K562 (cell line): Measurements from ENCODE around the gene DHDDS. TPM values are rescaled to one million over a fixed set of nuclear protein-coding genes. Genes with fewer than 3 reads are reported as not detected.

ENCODE experiments used
- CREM ChIP-seq: IDR thresholded peaks from 2 replicates; pipeline ENCODE4 v1.6.1; 2014; ENCODE audit warnings: antibody characterized with exemption, low read depth
- MTA2 ChIP-seq: fragments of 450-650 bp; IDR thresholded peaks from 2 replicates; pipeline ENCODE4 v1.6.1; 2016; ENCODE audit warnings: low read depth
- TGIF2 ChIP-seq: sonication (generic); formaldehyde crosslinking; IDR thresholded peaks from 2 replicates; pipeline ENCODE4 v1.8.1; 2022; ENCODE audit warnings: mild to moderate bottlenecking, missing genetic modification reagents, moderate library complexity
- ZEB2 ChIP-seq: fragments of 450-650 bp; IDR thresholded peaks from 2 replicates; pipeline ENCODE4 v1.6.1; 2016
- polyA plus RNA-seq, 8 experiments: library from polyadenylated mRNA; depleted of rRNA in 4 of 8; stranded (reverse) in 5 of 8; unstranded in 3 of 8; fragments of >200 nt; fragmentation: Nextera tagmentation in 2 of 8; fragmentation: Illumina TruSeq in 1 of 8; extraction: Ambion mirVana in 2 of 8; extraction: Trizol in 1 of 8; gene quantifications; 2 replicates each; pipeline versions ENCODE4 v1.2.1 to v1.2.3, GENCODE V29; 2011 to 2014; ENCODE audit warnings: inconsistent platforms in 1 of 8, missing spikeins in 1 of 8
- total RNA-seq, 7 experiments: library from RNA; depleted of rRNA in 6 of 7; stranded (reverse); fragments of >200 nt in 6 of 7; fragmentation: Illumina TruSeq in 2 of 7; extraction: Trizol in 2 of 7; gene quantifications; 2 replicates each; pipeline versions ENCODE4 v1.2.1 to v1.2.3, GENCODE V29; 2011 to 2021; ENCODE audit warnings: low replicate concordance in 1 of 7
- TF ChIP-seq, protein P1 (sequence below): fragments of 450-650 bp; IDR thresholded peaks from 2 replicates; pipeline ENCODE4 v1.6.1; 2016; ENCODE audit warnings: mild to moderate bottlenecking, moderate library complexity
- TF ChIP-seq, protein P2 (sequence below), 2 experiments: IDR thresholded peaks; 2 replicates each; pipeline ENCODE4 v1.6.1; 2012; ENCODE audit warnings: improper control_type of control experiment in 2 of 2, low read depth in 2 of 2, low read length in 2 of 2, borderline replicate concordance in 1 of 2
- TF ChIP-seq, protein P3 (sequence below): sonication (generic); formaldehyde crosslinking; IDR thresholded peaks from 2 replicates; pipeline ENCODE4 v1.8.0; 2022; ENCODE audit warnings: missing genetic modification reagents, mild to moderate bottlenecking, borderline replicate concordance
- TF ChIP-seq, protein P4 (sequence below): fragments of 450-650 bp; IDR thresholded peaks from 2 replicates; pipeline ENCODE4 v1.6.1; 2016; ENCODE audit warnings: missing biosample characterization, missing genetic modification characterization
- TF ChIP-seq, protein P5 (sequence below): fragments of 250-450 bp; sonication (Bioruptor Pico); IDR thresholded peaks from 2 replicates; pipeline ENCODE4 v1.9.0; 2021; ENCODE audit warnings: mild to moderate bottlenecking, inconsistent platforms

DHDDS gene
- total and polyA plus RNA-seq, 9 of the 15 experiments (the other 6 are each of a cell fraction or from before 2014, with no cell fraction given): 33.3 to 55.0 (median 44.3) TPM

DNA sequence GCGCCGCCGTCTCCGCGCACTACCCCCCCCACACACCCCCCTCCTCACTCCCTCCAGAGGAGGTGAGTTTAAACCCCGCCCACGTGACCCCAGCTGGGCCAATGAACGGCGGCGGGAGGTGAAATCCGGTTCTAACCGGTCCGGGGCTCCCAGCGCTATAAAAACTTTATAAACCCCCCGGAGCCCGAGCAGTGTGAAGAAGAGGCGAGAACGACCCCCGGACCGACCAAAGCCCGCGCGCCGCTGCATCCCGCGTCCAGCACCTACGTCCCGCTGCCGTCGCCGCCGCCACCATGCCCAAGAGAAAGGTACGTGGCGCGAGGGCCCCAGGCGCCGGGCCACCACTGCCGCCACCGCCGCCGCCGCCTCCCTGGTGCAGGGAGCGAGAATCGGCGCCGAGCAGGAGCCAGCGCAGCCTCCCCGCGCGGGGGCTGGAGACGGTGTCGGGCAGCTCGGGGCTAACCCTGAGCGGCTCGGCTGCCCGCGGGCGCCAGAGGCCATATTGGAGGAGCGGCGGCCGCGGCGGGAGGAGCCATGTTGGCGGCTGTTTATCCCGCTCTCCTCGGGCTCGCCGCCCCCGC, 40.3 kb downstream of the DHDDS start, which contains the start of gene HMGN2 (continued):
- TF ChIP-seq, protein P1, sequence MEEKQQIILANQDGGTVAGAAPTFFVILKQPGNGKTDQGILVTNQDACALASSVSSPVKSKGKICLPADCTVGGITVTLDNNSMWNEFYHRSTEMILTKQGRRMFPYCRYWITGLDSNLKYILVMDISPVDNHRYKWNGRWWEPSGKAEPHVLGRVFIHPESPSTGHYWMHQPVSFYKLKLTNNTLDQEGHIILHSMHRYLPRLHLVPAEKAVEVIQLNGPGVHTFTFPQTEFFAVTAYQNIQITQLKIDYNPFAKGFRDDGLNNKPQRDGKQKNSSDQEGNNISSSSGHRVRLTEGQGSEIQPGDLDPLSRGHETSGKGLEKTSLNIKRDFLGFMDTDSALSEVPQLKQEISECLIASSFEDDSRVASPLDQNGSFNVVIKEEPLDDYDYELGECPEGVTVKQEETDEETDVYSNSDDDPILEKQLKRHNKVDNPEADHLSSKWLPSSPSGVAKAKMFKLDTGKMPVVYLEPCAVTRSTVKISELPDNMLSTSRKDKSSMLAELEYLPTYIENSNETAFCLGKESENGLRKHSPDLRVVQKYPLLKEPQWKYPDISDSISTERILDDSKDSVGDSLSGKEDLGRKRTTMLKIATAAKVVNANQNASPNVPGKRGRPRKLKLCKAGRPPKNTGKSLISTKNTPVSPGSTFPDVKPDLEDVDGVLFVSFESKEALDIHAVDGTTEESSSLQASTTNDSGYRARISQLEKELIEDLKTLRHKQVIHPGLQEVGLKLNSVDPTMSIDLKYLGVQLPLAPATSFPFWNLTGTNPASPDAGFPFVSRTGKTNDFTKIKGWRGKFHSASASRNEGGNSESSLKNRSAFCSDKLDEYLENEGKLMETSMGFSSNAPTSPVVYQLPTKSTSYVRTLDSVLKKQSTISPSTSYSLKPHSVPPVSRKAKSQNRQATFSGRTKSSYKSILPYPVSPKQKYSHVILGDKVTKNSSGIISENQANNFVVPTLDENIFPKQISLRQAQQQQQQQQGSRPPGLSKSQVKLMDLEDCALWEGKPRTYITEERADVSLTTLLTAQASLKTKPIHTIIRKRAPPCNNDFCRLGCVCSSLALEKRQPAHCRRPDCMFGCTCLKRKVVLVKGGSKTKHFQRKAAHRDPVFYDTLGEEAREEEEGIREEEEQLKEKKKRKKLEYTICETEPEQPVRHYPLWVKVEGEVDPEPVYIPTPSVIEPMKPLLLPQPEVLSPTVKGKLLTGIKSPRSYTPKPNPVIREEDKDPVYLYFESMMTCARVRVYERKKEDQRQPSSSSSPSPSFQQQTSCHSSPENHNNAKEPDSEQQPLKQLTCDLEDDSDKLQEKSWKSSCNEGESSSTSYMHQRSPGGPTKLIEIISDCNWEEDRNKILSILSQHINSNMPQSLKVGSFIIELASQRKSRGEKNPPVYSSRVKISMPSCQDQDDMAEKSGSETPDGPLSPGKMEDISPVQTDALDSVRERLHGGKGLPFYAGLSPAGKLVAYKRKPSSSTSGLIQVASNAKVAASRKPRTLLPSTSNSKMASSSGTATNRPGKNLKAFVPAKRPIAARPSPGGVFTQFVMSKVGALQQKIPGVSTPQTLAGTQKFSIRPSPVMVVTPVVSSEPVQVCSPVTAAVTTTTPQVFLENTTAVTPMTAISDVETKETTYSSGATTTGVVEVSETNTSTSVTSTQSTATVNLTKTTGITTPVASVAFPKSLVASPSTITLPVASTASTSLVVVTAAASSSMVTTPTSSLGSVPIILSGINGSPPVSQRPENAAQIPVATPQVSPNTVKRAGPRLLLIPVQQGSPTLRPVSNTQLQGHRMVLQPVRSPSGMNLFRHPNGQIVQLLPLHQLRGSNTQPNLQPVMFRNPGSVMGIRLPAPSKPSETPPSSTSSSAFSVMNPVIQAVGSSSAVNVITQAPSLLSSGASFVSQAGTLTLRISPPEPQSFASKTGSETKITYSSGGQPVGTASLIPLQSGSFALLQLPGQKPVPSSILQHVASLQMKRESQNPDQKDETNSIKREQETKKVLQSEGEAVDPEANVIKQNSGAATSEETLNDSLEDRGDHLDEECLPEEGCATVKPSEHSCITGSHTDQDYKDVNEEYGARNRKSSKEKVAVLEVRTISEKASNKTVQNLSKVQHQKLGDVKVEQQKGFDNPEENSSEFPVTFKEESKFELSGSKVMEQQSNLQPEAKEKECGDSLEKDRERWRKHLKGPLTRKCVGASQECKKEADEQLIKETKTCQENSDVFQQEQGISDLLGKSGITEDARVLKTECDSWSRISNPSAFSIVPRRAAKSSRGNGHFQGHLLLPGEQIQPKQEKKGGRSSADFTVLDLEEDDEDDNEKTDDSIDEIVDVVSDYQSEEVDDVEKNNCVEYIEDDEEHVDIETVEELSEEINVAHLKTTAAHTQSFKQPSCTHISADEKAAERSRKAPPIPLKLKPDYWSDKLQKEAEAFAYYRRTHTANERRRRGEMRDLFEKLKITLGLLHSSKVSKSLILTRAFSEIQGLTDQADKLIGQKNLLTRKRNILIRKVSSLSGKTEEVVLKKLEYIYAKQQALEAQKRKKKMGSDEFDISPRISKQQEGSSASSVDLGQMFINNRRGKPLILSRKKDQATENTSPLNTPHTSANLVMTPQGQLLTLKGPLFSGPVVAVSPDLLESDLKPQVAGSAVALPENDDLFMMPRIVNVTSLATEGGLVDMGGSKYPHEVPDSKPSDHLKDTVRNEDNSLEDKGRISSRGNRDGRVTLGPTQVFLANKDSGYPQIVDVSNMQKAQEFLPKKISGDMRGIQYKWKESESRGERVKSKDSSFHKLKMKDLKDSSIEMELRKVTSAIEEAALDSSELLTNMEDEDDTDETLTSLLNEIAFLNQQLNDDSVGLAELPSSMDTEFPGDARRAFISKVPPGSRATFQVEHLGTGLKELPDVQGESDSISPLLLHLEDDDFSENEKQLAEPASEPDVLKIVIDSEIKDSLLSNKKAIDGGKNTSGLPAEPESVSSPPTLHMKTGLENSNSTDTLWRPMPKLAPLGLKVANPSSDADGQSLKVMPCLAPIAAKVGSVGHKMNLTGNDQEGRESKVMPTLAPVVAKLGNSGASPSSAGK: no peak
- TF ChIP-seq, protein P2, sequence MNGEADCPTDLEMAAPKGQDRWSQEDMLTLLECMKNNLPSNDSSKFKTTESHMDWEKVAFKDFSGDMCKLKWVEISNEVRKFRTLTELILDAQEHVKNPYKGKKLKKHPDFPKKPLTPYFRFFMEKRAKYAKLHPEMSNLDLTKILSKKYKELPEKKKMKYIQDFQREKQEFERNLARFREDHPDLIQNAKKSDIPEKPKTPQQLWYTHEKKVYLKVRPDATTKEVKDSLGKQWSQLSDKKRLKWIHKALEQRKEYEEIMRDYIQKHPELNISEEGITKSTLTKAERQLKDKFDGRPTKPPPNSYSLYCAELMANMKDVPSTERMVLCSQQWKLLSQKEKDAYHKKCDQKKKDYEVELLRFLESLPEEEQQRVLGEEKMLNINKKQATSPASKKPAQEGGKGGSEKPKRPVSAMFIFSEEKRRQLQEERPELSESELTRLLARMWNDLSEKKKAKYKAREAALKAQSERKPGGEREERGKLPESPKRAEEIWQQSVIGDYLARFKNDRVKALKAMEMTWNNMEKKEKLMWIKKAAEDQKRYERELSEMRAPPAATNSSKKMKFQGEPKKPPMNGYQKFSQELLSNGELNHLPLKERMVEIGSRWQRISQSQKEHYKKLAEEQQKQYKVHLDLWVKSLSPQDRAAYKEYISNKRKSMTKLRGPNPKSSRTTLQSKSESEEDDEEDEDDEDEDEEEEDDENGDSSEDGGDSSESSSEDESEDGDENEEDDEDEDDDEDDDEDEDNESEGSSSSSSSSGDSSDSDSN (IDR thresholded peaks at IDR 0.05; ENCODE audit: borderline replicate concordance in 1 of 2, low read depth in 2 of 2, low read length in 2 of 2): no peak
- TF ChIP-seq, protein P3, sequence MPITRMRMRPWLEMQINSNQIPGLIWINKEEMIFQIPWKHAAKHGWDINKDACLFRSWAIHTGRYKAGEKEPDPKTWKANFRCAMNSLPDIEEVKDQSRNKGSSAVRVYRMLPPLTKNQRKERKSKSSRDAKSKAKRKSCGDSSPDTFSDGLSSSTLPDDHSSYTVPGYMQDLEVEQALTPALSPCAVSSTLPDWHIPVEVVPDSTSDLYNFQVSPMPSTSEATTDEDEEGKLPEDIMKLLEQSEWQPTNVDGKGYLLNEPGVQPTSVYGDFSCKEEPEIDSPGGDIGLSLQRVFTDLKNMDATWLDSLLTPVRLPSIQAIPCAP: no peak
- TF ChIP-seq, protein P4, sequence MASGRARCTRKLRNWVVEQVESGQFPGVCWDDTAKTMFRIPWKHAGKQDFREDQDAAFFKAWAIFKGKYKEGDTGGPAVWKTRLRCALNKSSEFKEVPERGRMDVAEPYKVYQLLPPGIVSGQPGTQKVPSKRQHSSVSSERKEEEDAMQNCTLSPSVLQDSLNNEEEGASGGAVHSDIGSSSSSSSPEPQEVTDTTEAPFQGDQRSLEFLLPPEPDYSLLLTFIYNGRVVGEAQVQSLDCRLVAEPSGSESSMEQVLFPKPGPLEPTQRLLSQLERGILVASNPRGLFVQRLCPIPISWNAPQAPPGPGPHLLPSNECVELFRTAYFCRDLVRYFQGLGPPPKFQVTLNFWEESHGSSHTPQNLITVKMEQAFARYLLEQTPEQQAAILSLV (tag): no peak
- TF ChIP-seq, protein P5, sequence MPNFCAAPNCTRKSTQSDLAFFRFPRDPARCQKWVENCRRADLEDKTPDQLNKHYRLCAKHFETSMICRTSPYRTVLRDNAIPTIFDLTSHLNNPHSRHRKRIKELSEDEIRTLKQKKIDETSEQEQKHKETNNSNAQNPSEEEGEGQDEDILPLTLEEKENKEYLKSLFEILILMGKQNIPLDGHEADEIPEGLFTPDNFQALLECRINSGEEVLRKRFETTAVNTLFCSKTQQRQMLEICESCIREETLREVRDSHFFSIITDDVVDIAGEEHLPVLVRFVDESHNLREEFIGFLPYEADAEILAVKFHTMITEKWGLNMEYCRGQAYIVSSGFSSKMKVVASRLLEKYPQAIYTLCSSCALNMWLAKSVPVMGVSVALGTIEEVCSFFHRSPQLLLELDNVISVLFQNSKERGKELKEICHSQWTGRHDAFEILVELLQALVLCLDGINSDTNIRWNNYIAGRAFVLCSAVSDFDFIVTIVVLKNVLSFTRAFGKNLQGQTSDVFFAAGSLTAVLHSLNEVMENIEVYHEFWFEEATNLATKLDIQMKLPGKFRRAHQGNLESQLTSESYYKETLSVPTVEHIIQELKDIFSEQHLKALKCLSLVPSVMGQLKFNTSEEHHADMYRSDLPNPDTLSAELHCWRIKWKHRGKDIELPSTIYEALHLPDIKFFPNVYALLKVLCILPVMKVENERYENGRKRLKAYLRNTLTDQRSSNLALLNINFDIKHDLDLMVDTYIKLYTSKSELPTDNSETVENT (CRISPR knock-in tag): peak; percentile 72; the same call in 1 of the 2 replicates
- TF ChIP-seq ZEB2: no peak
- TF ChIP-seq MTA2: no peak
- no peak for TF ChIP-seq CREM
- TF ChIP-seq TGIF2 (CRISPR knock-in tag): peak; percentile 93
